CD4-positive, alpha-beta T cell treated with Interleukin-2 at 100 ng/mL for 4 hours (primary cell): ENCODE results near the gene RABGAP1L.
A peak's percentile ranks its signal among the peaks of the same experiment; 100 is the strongest.

Source experiments
- DNase-seq: peaks from one replicate; pipeline ENCODE4 v3.0.0-alpha.2; 2020; ENCODE audit warnings: low spot score

Gene RABGAP1L

DNA sequence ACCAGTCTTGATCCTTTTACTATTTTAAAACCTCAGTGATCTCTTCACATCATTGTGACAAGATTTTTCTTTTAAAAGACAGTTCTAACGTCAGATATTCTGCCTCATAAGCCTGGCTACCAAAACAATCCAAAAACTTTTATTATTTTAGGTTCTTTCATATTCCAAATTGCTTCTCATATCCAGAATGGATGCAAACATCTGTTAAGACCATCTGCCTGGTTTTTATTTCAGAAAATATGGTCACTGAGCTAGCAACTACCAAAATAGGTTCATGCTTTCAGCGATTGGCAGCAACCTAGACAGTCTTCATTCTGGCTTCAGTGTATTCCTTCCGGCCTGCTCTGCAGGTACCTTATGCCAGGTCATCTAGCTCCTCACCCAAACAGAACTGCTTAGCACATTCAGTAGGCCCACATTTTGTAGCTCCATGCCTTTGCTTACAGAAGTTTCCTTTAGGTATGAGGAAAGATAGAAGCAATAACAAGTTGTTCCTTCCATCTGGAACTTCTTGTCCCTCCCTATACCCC, 781.4 kb downstream of the RABGAP1L start:
- no peak for DNase-seq

DNA sequence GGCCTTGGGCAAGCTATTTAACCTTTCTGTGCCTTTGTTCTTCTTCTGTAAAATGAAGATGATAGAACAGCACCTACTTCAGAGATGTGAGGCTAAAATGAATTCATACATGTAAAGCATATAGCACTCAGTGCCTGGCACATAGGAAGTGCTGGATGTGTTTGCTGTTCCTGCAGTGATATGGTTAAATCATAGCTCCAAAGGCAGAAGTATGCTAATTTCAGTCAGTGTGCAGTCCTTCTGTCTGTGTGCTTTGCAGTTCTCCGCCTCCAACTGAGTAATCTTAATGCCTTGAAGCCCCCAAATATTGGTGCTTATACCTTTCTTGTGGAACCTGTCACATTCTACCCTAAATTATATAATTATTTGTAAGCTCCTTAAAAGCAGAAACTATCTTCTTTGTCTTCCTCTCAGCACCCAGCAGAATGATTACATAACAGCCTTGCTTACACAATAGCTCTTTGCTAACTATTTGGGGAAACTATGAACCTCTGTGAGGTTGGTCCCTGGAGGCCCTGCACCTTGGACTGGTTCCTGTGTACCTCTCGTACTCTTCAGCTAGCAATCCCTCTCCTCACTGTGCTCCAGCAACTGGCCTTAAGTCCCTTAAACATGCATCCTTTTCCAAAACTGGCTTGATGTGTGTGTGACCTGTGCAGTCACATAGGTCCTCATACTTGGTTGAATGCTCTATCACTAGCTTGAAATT, 783.4 kb downstream of the RABGAP1L start:
- no peak for DNase-seq

DNA sequence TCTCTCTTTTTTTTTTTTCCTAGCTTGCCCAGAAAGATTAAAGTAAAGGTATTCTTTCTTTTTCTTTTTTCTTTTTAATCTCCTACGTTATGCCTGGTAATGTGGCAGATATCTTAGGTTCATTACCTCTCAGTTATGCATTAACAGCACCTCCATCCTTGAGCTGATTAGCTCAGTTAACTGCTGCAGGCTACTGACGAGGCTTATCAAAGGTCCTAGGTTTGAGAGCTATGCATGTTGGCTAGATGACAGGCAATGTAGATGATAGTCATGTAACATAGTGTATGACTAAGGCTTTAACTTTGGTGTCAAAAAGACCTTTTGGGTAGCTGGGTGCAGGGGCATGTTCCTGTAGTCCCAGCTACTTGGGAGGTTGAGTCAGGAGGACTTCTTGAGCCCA, 786.7 kb downstream of the RABGAP1L start:
- DNase-seq: no peak

DNA sequence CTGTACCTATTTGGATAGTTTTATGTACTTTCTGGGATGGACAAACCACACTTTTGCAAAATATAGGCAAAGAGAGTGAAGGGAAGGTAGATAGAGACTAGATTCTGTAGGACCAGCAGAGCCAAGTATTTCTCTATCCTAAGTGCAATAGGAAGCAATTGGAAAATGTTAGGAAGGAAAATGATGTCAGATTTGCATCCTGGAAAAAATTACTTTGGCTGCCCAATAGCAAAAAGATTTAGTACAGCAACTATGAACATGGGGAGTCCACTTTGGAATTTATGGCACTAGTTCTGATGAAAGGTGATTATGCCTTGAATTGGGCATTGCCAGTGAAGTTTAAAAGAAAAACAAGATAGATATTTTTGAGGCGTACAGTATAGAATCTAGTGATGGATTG, 789.7 kb downstream of the RABGAP1L start:
- no peak for DNase-seq

DNA sequence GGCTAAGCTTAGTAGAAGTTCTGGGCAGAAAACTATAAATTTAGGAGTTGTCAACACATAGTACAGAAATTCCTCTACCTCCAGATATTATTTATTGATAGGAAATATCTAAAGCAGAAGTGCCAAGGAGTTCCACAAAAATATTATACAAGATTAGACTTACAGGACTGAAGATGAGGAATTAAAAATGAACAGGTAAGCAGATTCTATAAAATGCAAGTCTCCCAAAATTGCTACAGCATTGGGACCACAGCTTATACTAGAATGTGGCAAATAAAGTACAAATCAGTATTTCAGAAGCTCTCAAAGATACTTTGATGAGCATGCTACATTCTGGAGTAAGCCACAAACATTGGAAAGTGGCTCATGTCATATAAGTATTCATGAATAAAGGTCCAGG, 790.3 kb downstream of the RABGAP1L start:
- DNase-seq: no peak

DNA sequence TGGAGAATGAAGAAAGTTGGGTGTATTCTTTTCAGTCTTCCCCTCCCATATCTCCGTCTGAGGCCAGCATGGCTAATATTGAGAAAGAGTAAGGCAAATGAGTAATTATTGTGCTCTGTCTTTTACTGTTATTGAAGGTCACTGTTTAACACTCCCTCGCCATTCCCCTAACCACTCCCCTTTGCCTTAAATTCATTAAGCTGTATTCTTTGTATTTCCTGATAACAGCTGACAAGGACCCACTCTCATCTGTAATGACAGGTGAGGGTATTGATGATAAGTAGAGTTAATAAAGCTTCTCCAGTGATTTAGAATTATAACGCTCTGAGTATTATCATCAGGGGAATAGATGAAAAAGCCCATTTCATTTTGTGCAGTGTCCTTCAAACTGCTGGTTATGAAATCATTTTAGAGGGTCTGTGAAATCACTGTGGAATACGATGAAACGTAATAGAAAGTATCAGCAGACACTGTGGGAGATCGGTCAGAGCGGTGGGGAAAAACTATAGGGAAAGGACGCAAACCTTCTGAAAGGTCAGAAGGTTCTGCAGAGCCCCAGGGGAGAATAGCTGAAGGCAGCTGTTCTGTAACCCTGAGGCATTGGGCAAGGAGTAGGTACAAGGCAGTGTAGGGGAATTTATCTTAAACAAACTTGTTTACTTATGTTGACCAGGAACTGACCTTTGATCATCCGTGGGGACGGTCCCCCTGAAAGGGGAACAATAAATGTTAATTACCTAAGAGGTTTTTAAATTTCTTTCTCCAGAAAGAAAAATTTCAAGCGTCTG, 794.2 kb downstream of the RABGAP1L start:
- no peak for DNase-seq

DNA sequence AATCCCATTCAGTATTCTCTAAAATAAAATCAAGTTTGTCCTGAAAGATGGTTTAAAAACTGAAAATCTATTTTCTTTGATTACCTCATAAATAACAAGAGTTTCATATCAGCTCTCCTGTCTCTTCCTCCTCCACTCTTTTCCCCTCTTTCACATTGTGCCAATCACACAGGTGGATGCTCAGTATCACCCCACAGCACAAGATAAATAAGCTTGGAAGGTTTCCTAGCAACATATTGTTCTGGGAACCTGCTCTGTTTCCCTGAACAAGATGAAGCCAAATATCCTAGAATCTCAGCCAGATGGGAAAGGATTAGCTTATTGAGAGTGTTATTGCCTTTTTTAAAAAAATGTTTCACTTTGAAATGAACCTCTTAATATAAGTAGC, 794.7 kb downstream of the RABGAP1L start:
- peak; percentile 37 for DNase-seq

DNA sequence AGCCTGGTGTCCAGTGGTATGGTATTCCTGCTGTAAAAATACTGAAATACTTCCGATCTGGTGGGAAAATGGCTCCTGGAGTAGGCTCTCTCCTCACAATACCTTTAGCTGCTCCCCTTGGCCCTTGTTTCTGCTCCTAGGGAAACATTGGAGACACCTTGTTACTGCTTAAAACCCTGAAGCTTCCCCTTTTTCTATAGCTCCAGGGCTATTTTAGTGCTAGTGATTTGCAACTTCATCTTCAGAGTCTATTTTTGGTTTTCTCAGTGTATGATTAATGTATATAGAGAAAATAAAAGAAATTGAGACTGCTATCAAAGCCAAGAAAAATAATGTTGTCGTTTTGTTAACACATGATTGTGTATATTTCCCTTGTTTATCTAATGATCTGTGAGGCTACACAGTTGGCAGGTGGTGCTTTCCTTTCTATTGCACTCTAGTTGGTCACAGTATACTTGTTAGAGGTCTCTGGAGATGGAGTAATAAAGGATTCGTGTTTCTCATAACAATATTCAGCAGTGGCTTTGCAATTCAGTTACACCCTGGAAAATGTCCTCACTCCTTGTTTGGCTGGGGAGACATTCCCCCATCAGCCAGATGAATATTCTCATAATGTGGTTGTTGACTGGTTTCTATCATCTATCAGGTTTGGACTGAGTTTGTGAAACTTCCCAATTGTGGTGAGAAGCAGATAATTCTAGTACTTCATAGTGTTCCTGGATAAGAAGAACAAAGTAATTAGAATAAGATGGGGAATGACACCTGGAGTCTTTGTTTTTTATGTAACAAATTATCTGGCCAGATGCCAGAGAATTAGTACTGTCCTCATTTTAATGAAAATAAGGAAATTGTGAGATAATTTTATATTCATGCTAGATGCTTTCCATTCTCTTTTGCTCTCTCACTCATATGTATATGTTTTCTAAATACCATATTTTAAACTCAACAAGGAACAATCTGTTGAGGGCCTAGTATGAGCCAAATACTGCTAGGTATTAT, 795.6 kb downstream of the RABGAP1L start:
- no peak for DNase-seq

DNA sequence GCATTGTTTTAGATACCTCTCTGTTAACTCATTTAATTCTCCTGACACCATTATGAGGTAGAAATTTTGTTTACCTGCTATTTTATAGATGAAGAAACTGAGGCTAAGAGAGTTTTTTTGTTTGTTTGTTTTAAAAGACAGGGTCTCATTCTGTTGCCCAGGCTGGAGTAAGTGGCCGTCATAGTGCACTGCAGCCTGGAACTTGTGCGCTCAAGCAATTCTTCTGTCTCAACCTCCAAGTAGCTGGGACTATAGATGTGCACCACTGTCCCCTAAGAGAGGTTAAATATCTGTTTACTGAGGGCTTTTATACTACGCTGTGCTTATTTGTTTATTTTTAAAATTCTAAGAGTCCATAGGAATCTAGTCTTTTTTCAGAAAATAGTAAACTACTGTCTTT, 796.8 kb downstream of the RABGAP1L start:
- DNase-seq: no peak

DNA sequence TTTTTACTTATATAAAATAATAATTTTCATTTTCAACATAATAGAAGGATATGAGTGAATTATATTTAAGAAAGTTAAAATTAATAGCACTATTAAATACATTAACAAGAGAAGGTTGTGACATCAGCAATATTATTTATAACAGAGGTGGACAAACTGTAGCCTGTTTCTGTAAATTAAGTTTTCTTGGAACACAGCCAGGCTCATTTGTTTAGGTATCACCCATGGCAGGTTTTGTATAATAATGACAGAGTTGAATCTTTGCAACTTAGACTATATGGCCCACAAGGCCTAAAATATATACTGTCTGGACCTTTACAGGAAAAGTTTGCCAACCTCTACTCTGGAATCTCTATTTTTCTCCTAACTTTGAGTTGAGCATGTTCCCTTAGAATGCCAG, 797.7 kb downstream of the RABGAP1L start:
- no peak for DNase-seq

DNA sequence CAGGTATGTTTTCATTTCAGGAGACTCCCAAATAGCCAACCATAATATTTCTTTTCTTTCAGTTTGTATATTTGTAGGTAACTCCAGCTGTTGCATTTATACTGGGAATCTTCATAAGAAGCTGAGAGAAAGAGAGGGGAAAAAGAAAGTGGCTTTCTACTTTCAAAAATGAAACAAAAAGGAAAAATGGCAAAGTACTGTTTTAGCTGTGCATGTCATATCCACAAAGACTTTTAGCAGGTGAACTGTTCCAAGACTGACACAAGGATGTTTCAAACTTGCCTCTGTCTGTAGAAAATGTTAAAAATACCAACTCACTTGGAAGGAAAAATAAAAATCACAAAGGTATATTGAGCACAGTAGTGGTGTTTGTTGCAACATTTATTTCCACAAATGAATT, 798.5 kb downstream of the RABGAP1L start:
- no peak for DNase-seq

DNA sequence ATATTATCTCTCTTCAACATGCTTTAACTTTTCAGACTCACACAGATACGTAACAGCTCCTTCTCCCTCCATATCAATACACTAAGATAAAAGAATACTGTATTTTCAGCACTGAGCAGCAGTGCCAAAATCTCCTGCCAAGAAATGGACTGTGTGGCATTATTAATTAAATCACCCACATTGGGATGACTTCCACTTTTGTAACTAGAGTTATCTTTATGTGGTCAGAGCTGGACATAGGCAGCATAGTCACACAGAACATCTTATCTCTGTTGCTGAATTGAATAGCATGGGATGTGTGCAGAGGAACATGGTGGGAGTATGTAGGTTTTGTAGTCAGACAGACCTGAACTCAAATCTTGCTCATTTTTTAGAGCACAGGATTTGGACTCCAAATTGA, 799.1 kb downstream of the RABGAP1L start:
- DNase-seq: no peak

DNA sequence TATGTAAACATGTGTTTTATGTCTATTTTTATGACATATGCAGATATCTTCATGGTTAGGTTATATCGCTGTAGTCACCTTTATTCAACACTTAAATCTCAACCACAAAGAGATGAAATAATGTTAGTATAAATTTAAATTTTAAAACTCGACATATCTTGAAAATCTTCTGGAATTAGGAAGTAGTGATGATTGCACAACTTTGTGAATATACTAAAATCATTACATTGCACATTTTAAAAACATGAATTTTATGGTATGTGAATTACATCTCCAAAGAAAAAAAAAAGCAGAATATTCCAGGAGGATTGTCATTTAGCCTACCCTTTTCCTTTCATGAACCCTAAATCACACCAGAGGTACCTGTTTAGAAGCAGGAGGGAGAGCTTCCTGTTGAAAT, 801.0 kb downstream of the RABGAP1L start:
- no peak for DNase-seq

DNA sequence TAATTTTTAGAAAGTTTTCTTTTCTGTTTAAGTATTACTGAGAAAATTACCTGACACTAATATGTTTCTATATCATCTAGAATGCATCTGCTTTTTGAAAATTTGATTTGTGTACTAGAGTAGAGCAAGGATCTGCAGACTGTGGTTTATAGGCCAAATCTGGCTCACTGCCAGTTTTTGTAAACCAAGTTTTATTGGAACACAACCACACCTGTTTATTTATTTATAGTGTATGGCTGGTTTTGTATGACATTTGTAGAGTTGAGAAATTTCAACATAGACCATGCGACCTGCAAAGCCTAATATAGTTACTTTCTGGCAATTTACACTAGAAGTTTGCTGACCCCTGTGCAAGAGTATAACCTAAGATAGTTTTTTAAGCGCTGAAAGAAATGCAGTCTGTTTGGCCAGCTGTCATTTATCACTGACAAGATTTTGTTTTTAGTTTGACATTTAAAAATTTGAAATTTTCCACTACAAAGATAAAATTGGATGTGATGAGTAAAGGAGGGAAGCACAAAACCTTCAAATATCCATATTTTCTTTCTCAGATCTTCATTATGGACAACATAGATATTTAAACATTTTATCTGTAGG, 804.3 kb downstream of the RABGAP1L start:
- DNase-seq: peak; percentile 43

DNA sequence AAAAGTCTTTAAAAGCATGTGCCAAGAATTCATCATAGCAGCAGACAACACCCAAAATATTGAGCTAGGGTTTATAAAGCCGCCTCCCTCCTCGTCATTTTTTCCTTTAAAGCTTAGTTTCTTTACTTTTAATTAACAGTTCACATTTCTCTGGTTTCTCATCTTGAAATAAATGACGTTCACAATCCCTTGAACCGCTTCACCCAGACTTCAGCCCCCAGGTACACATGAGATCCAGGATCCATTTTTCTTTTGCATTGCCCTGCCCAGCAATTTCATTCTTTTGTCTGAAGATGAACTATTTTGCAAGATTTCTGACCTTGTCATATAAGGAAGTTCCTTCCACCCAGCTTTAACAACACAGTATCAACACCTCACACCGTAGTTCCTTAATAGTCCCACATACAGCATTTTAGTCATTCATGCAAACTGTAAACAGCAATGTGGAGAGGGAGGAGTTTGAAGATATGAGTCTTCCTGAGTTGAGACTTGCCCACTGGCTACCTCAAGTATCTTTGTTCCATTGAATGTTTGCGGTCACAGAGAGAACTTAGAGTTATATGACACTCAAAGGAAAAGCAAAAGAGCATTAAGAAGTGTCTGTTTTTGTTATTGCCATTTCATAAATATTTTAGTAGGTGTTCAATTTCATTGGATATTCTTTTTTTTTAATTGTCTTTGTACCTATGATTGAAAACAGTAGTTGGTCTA, 805.1 kb downstream of the RABGAP1L start:
- peak; percentile 80 for DNase-seq

DNA sequence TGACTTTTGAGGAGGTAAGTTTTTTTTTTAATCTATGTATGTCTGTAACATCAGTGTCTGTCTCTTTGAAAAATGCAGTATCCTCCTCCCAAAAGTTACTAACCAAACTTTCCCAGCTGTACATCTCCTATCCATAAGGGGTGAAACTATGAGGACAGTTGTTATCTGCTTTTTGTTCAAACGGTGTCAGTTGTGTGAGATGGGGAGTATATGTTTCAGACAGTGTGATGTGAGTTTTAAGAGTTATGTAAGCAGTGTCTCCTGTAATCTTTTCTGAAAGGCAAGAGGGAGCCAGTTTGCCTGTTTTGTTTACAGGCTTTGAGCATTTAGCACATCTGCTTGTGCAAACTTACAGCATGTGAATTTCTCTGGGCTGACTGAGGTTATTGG, 805.6 kb downstream of the RABGAP1L start:
- DNase-seq: peak; percentile 46

DNA sequence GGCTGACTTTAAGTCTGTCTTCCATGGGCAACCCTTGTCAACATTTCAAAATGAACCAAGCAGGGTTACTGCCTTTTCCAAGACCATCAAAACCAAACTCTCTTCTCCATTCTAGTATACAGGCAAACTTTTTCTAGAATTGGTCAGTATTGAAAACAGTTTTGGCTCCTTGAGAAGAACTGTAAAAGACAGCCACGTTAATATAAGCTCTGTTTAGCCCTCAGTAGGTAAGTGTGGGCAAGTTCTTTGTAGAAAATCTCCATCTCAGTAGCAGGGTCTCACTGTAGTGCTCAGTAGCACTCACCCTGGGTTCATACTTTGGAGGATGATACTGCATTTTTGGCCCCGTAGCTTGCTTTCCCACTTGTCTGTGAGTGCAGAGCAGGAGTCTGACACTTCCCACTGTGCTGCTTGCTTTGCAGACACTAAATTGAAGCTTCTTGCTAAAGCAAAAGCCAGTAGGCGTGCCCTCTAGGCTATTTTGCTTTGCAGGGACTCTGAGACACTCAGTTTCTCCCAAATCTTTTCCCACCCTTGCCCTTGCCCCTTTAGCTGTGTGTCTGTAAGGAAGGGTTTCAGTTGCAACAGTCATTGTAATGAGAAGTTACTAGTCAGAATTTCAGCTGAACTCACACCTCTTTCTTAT, 806.2 kb downstream of the RABGAP1L start:
- peak; percentile 56 for DNase-seq

DNA sequence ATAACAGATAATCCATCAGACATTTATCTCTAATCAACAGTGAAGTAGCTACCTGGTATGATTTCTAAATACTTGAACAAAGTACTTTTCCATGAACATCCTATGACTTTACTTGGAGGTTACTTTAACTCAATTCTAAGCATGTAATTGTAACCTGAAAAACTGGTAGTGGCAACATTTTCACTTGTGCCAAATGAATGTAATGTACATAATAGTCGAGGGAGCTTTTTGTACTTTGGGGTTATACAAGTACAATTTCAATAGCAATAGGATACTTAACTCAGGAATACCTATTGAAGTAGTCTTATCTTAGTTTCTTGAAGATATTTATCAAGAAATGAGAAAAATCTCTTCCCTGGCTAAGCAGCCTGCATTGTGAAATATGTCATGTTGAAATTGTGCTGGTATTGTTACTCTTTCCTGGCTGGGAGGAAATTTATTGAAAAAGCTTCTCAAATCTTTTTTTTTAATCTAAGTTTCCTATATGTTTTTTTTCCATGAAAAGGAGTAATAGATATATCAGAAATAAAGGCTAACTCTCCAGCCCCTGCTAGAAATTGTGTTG, 806.8 kb downstream of the RABGAP1L start:
- DNase-seq: no peak

DNA sequence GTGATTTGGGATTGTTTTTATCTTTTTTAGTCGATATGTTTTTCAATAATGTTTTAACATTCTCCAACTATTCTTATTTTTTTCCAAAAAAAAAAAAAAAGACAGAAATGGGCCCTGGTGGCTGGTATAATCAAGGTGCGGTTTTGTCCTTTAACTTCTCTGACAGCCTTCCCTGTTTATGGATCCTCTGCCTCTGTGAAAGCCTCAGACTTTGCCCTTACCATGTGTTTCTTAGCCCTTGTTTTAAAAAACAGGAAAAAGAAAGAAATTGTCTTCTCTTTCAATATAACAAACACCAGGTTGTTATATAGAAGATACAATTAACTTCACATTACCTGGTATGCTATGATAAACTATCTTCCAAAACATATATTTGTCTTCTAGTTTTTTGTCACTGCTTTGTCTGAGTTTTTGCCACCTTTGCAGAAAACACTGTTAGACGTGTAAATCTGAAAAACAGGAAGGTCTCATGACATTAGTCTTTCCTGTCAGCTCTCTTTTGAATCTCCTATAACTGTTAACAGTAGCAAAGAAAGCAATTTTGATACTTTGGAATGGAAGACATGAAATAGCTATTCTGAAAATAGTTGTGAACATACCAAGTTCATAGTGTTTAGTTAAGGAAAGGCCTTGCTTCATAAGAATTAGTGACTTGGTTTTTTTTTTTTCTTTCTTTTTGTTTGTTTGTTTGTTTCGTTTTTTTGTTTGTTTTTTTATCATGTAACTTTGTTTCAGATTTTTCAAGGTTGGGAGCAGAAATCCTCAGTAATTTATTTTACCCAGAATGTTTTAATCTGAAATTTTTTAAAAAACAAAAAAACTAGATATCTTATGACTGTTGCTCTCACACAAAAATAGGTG, 808.8 kb downstream of the RABGAP1L start:
- peak; percentile 55 for DNase-seq
